K562 (cell line): Measurements from ENCODE around the gene SUFU. TPM values are rescaled to one million over a fixed set of nuclear protein-coding genes. Genes with fewer than 3 reads are reported as not detected.

Experiments used
- CBX8 ChIP-seq: fragments of 200-600 bp; sonication (generic); IDR thresholded peaks from 2 replicates; pipeline ENCODE4 v1.6.1; 2012; ENCODE audit warnings: borderline replicate concordance, mixed run types, low read depth, mild to moderate bottlenecking, moderate library complexity, mixed read lengths, low read length, control low read depth, inconsistent platforms; ENCODE audit not compliant: poor library complexity, severe bottlenecking; ENCODE audit errors: extremely low read depth
- CREB1 ChIP-seq, 2 experiments: sonication (generic) in 1 of 2; formaldehyde crosslinking in 1 of 2; IDR thresholded peaks; 2 replicates each; pipeline versions ENCODE4 v1.6.1 to v1.8.0; 2012 to 2022; ENCODE audit warnings: inconsistent platforms in 1 of 2, mild to moderate bottlenecking in 1 of 2, missing genetic modification reagents in 1 of 2, moderate library complexity in 1 of 2
- GABPB1 ChIP-seq: sonication (generic); formaldehyde crosslinking; IDR thresholded peaks from 2 replicates; pipeline ENCODE4 v1.8.0; 2022; ENCODE audit warnings: mild to moderate bottlenecking, missing genetic modification reagents
- KAT2B ChIP-seq: IDR thresholded peaks from one replicate; pipeline ENCODE4 v1.6.1; 2012; ENCODE audit warnings: low read depth, mild to moderate bottlenecking, control low read depth, inconsistent platforms, low read length, moderate library complexity
- MAZ ChIP-seq, 2 experiments: fragments of 450-650 bp in 1 of 2; sonication (generic) in 1 of 2; formaldehyde crosslinking; IDR thresholded peaks in 1 of 2; conservative IDR thresholded peaks in 1 of 2; 2 replicates each; pipeline versions ENCODE4 v1.4.0 to v1.5.0; 2020; ENCODE audit warnings: mild to moderate bottlenecking in 1 of 2, missing genetic modification reagents in 1 of 2
- NFE2 ChIP-seq: IDR thresholded peaks from 2 replicates; pipeline ENCODE4 v1.6.1; 2014; ENCODE audit warnings: antibody characterized with exemption, low read depth
- PKNOX1 ChIP-seq: fragments of 450-650 bp; IDR thresholded peaks from 2 replicates; pipeline ENCODE4 v1.6.1; 2016
- POLR2G ChIP-seq: fragments of 200-400 bp; formaldehyde crosslinking; IDR thresholded peaks from 2 replicates; pipeline ENCODE4 v1.6.1; 2017; ENCODE audit warnings: low read depth, mild to moderate bottlenecking, antibody characterized with exemption, low read length, moderate library complexity
- RBFOX2 ChIP-seq: fragments of 200-400 bp; formaldehyde crosslinking; IDR thresholded peaks from 2 replicates; pipeline ENCODE4 v1.6.1; 2017; ENCODE audit warnings: low read depth, mild to moderate bottlenecking, low read length, moderate library complexity
- SMARCA5 ChIP-seq: fragments of 450-650 bp; IDR thresholded peaks from 2 replicates; pipeline ENCODE4 v1.6.1; 2016
- ZBTB12 ChIP-seq: fragments of 250-450 bp; sonication (Bioruptor Pico); IDR thresholded peaks from 2 replicates; pipeline ENCODE4 v1.4.0; 2020
- ZNF347 ChIP-seq: fragments of 450-650 bp; formaldehyde crosslinking; IDR thresholded peaks from 2 replicates; pipeline ENCODE4 v1.4.0; 2020; ENCODE audit warnings: low read depth, mild to moderate bottlenecking, moderate library complexity
- polyA plus RNA-seq, 8 experiments: library from polyadenylated mRNA; depleted of rRNA in 4 of 8; stranded (reverse) in 5 of 8; unstranded in 3 of 8; fragments of >200 nt; fragmentation: Nextera tagmentation in 2 of 8; fragmentation: Illumina TruSeq in 1 of 8; extraction: Ambion mirVana in 2 of 8; extraction: Trizol in 1 of 8; gene quantifications; 2 replicates each; pipeline versions ENCODE4 v1.2.1 to v1.2.3, GENCODE V29; 2011 to 2014; ENCODE audit warnings: inconsistent platforms in 1 of 8, missing spikeins in 1 of 8
- total RNA-seq, 7 experiments: library from RNA; depleted of rRNA in 6 of 7; stranded (reverse); fragments of >200 nt in 6 of 7; fragmentation: Illumina TruSeq in 2 of 7; extraction: Trizol in 2 of 7; gene quantifications; 2 replicates each; pipeline versions ENCODE4 v1.2.1 to v1.2.3, GENCODE V29; 2011 to 2021; ENCODE audit warnings: low replicate concordance in 1 of 7

The SUFU gene
- total and polyA plus RNA-seq, 9 of the 15 experiments (the other 6 are each of a cell fraction or from before 2014, with no cell fraction given) = 0.59 to 6.3 (median 0.82) TPM

- TF ChIP-seq CBX8 = no peak
- TF ChIP-seq CREB1 (IDR thresholded peaks at IDR 0.05) = no peak
- TF ChIP-seq CREB1 (CRISPR knock-in tag; IDR thresholded peaks at IDR 0.05) = peak; percentile 70; the same call in 1 of the 2 replicates
- peak; percentile 51 for TF ChIP-seq POLR2G
- TF ChIP-seq ZBTB12 (CRISPR knock-in tag) = no peak
- TF ChIP-seq GABPB1 (CRISPR knock-in tag) = peak; percentile 84
- TF ChIP-seq KAT2B = no peak
- no peak for TF ChIP-seq NFE2
- peak; percentile 100 for TF ChIP-seq PKNOX1
- peak; percentile 53; the same call in 1 of the 2 replicates for TF ChIP-seq RBFOX2
- no peak for TF ChIP-seq SMARCA5
- 0 out of 4 replicates have a peak, but pooled peaks of 1 of the 2 experiments have one; percentile 20 for TF ChIP-seq MAZ (CRISPR knock-in tag; conservative IDR thresholded peaks at IDR 0.05 in 1 of 2, IDR thresholded peaks at IDR 0.05 in 1 of 2)
- no peak for TF ChIP-seq ZNF347 (CRISPR knock-in tag)
Observed at GRCh38 chr10:102502029-102502336, 1.8 kb upstream of the SUFU start (continued).
